GM12891 (cell line): ENCODE measurements around the gene CYP27A1.

Experiments used
- PAX5 ChIP-seq: IDR thresholded peaks from 2 replicates; pipeline ENCODE4 v1.6.1; 2011; ENCODE audit warnings: low read length, moderate library complexity, mild to moderate bottlenecking; ENCODE audit not compliant: insufficient read depth, severe bottlenecking
- POLR2A ChIP-seq: IDR thresholded peaks from 2 replicates; pipeline ENCODE4 v1.6.1; 2011; ENCODE audit warnings: low read depth, low read length, control low read depth
- POLR2AphosphoS5 ChIP-seq: IDR thresholded peaks from 2 replicates; pipeline ENCODE4 v1.6.1; 2011; ENCODE audit warnings: low read depth, low read length, control low read depth
- SPI1 ChIP-seq: IDR thresholded peaks from 2 replicates; pipeline ENCODE4 v1.6.1; 2011; ENCODE audit warnings: low read depth, low read length, control low read depth

GRCh38 chr2:218780046-218780445 lies 1.9 kb upstream of the CYP27A1 start:
- TF ChIP-seq POLR2AphosphoS5: no peak
- TF ChIP-seq POLR2A: no peak
- no peak for TF ChIP-seq SPI1
- no peak for TF ChIP-seq PAX5
